Upper lobe of left lung (tissue), 4 donors: ENCODE results near the gene ECSIT.

ENCODE experiments used
- CTCF ChIP-seq, 6 experiments: fragments of 450-650 bp in 4 of 6; fragments of 200-600 bp in 2 of 6; sonication (generic) in 2 of 6; IDR thresholded peaks; one replicate each; pipeline ENCODE4 v1.5.1; 2016 to 2019; ENCODE audit warnings: antibody characterized with exemption in 6 of 6
- EP300 ChIP-seq, 4 donors: sonication (generic); formaldehyde crosslinking; IDR thresholded peaks; one replicate each; pipeline ENCODE4 v1.5.1; 2017; ENCODE audit warnings: antibody characterized with exemption in 4 of 4, control low read depth in 2 of 4
- POLR2A ChIP-seq, 4 donors: fragments of 450-650 bp; IDR thresholded peaks; one replicate each; pipeline ENCODE4 v1.5.1; 2016 to 2017; ENCODE audit warnings: antibody characterized with exemption in 4 of 4, mild to moderate bottlenecking in 2 of 4

- TF ChIP-seq CTCF (IDR thresholded peaks at IDR 0.05) (peak in 1 of 6 experiments; percentile 31), EP300 (IDR thresholded peaks at IDR 0.05) (no peak), POLR2A (IDR thresholded peaks at IDR 0.05) (peak in 2 of 4 donors; percentile 11 to 64)
Observed at GRCh38 chr19:11528551-11529341, at the start of gene ECSIT.
